DMS114 treated with DMSO at 0.1 percent for 48 hours (cell line): ENCODE data around the gene MATN3.

Source experiments
- DNase-seq: peaks from one replicate; lab custom pipeline; 2025; ENCODE audit not compliant: unreplicated experiment; lab: John Stamatoyannopoulos, UW

The MATN3 gene

GRCh38 chr2:19943189-19943588 is 69.3 kb downstream of the MATN3 start:
- DNase-seq: no peak

GRCh38 chr2:19942199-19942598 is 70.3 kb downstream of the MATN3 start:
- no peak for DNase-seq
